Endometrium (tissue), 2 donors: ENCODE data around the gene SPO11.

Experiments
- FAIRE-seq: peaks from 2 replicates; lab custom pipeline; 2012; peaks lifted over from hg19 to GRCh38; lab: Jason Lieb, UNC
- donor health status: control.
- donor health status: control.

Gene SPO11, protein sequence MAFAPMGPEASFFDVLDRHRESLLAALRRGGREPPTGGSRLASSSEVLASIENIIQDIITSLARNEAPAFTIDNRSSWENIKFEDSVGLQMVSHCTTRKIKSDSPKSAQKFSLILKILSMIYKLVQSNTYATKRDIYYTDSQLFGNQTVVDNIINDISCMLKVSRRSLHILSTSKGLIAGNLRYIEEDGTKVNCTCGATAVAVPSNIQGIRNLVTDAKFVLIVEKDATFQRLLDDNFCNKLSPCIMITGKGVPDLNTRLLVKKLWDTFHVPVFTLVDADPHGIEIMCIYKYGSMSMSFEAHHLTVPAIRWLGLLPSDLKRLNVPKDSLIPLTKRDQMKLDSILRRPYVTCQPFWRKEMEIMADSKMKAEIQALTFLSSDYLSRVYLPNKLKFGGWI

DNA sequence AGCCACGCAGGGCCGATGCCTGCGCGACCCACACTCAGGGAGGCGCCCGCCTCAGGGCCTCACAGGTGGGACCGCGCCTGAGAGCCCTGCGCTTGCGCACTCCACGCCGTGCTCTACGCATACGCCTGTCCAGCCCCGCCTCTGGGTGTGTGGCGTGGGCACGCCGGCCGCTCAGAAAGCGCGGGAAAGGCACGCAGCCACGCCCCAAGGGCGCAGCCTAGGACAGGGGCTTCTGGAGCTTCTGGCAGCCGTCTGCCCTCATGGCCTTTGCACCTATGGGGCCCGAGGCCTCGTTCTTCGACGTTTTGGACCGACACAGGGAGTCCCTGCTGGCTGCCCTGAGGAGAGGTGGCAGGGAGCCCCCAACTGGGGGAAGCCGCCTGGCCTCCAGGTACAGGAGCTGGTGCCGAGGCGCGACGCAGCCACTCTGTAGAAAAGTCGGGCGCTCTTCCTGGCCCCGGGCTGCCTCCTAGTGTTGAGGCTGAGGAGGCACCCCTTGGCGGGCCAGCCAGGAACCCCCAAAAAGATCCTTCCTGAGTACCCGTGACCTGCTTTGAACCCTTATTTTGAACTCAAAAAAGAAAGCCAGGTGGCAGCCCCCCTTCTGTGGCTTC, at the start of gene SPO11:
TSS of gene SPO11 (plus strand) at position 196 of the 614 bp plus-strand sequence. CDS start at position 261, 65 bp downstream.
- no peak for FAIRE-seq

DNA sequence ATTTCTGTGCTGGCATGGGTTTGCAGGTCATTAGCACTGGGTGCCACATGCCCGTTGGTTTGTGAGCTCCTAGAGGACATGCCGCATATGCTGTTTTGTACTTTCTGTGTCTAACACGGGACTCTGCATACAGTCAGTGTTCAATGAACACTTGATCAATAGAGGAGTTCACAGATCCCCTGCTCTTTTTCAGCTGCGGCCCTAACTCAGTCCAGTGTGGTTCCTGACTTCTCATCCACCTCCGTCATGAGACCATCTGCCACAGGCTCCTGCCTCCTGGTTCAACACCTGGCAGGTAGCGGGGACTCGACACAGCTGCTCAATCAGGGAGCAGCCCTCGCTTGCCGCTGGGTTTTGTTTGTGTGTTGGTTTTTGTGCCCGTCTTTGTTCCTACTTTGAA, 49.4 kb upstream of the SPO11 start:
- FAIRE-seq, result no peak

DNA sequence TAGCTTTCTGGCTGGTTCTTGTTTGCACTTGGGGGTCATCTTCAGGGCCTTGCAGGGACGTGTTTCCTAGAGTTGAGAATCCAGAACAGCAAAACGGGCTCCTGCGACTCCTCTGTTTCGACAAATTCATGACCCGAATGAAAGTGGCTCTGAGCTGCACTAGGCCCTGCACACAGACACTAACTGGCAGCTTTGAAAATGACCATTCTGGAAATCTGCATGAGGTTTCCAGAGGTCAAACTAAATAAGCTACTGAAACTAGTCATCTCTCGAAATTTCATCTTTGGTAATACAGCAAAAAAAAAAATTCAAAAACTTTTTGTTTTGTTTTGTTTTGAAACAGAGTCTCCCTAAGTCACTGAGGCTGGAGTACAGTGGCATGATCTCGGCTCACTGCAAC, 47.7 kb upstream of the SPO11 start:
- FAIRE-seq, result no peak

DNA sequence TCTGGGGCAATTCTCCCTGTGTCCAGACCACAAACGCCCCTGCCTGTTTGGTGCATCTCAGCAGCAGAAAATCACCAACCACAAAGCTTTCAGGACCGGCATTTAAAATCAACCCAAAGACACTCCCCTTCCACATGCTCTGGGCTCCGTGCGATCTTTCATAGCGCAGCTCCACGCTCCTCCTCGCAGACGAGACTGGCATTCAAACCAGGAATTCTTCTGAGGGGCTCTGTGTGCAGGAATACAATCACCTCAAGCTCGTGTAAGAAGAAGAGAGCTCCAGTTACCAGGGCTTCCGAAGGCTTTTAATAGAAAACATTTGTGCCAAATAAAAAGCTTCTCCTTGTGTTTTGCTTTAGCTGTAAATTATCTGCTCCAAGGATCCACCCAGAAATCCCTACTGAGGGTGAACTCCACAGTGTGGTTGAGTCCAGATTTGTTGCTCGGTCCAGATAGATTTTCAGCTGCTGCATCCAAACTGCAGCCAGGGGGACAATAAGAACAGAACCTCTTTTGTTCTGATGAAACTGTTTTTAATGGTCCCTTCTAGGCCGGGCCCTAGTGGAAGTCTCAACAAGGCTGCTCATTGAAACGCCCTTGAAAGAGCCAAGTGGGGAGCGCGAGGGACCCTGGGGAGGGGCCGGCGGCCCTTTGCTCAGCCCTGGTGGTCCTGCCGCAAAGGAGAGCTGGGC, 46.8 kb upstream of the SPO11 start:
- no peak for FAIRE-seq

DNA sequence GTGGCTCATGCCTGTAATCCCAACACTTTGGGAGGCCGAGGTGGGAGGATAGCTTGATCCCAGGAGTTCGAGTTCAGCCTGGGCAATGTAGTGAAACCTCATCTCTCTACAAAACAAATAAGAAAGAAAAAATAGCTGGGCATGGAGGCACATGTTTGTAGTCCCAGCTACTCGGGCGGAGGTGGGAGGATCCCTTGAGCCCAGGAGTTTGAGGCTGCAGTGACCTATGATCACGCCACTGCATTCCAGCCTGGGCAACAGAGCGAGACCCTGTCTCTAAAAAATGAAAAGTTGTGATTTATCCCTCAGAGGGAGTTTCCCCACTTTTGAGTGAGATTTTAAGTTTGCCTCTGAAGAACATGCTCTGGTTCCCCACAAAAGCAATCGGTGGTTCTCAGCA, 45.7 kb upstream of the SPO11 start:
- no peak for FAIRE-seq

DNA sequence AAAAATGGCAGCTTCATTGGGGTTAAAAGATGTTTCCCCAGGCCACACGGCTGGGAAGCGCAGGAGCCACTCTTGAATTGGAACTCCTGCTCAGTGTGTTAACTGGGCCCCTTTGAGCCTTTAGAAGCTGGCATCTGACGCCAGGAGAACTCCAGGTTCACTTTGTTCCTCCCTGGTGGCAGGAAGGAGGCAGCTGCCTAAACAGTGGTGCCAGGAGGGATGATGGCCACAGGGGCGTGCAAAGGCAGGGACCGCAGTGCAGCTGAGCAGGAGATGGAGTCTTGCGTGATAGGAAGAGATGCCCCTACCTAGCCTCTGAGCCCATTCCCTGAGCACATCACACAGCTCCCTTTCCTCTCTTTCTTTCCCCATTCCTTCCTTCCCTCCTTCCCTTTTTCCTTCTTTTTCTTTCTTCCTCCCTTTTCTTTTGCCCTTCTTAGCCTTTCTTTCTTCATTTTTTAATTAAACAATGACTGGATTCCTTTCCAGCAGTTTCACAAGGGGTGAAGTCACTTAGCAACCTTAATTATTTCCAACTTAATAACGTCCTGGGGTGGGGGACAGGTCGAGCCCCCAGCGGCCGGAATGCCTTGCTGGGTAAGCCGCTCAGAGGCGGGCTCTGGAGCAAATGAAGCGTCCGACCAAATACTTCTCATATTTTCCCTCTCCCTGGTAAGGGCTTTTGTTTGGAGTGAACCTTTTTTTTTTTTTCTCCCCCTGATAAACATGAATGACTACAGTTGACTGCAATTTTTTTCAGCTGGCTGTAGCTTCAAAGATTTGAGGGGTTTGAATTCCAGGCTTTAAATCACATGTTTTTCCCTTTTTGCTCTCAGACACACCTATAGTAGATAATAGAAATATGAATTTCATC, 42.4 kb upstream of the SPO11 start:
- FAIRE-seq, result peak; percentile 12

DNA sequence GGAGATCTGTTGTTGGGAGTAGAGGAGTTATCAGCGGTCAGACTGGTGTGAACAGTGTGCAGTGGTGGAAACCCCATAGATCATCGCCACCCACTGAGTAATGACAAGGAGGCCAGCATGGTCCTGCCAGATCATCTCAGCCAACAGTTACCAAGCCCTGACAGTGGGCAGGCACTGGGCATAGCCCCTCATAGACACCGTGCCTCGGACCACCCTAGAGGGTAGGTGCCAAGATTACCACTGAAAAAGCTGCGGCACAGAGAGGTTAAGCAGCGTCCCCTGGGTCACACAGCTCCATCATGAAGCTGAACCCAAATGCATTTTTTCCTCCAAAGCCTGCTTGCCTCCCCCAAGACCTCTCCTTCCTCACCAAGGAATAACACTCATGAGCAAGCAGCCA, 41.7 kb upstream of the SPO11 start:
- FAIRE-seq, result no peak

DNA sequence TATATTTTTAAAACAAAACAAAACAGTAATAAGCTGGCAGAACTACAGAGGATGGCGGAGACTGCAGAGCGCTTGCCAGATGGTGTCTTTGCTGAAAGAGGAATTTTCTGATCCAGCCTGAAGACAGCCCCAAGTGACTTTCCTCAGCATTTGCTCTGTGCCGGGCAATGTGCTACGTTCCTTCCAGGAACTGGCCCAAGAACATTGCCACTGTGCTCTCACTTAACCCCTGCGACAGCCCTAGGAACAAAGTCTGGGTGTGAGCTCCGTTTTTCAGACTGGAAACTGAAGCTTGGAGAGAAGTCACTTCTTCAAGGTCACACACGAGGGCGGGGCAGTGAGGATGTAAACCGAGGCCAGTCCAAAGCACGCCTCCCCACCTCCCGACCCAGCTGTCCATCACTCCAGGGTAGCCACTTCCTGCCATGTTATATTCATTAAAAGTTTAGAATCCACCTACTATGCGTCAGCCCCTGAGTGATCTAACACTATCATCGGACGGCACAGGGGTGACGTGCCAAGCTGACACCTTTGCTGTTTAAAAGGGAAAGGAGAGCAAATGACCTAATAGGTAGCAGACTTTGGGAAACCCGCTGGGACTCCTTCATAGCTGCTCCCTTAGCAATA, 40.8 kb upstream of the SPO11 start:
- no peak for FAIRE-seq

DNA sequence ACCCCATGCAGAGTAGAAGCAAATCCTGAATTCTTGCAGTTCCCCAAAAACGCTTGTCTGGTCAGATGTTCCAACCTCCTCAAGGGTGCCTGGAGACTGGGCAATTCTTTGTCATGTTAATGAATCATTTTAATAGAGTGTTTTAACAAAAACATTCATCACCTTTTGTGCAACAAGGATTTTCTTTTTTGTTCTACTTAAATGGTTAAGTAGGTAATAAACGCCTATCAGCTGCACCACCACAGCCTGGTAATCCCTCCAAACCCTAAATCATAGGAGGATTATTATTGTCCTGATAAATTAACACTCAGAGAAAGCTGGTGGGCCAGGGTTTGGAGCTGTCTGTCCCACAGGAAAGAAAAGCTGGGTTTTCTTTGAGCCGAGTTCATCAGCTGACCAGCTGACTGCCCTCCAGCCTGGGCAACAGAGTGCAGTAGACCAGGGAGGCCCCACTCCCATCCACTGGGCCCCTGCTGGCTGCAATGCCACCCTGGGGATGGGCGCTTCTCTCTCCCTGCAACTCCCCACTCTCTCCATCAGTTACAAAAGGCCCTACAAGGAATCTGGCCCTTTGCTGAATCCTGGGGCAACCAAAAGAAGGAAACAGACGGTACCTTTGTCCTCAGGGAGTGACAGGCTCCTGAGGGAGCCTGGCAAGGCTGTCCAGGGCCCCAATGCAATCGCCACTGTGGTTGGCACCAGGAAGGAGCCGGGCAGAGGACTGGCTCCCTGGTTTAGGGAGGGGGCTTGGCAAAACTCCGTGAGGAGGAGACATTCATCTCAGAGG, 40.0 kb upstream of the SPO11 start:
- FAIRE-seq, result no peak

DNA sequence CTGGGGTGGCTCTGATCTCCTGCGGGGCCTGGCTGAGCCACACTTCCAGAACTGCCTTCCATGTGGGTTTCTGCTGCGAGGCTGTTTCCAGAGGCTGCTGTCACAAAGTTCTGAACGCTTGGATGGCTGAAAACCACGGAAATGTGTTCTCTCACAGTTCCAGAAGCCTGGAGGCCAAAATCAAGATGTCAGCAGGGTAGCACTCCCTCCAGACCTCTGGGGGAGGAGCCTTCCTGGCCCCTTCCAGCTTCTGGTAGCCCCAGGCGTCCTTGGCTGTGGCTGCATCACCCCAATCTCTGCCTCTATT, 39.5 kb upstream of the SPO11 start:
- FAIRE-seq, result no peak

DNA sequence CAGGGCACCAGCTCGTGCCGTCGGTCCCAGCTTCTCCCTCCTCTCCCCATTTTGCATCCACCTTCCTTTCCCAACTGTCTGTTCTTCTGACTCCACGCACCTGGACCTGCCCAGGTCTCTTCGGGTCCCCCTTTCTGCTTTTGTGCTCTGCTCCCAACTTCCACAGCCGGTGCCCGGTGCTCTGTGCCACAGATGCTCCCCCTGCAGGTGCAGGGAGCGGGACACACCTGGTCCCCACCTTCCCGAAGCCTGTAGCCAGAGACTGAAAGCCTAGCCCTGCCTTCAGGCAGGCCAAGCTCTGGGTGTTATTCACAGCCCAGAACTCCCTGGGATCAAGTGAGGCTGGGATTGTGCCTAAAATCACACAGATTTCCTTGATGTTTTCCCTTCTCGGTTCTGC, 38.6 kb upstream of the SPO11 start:
- FAIRE-seq, result no peak

DNA sequence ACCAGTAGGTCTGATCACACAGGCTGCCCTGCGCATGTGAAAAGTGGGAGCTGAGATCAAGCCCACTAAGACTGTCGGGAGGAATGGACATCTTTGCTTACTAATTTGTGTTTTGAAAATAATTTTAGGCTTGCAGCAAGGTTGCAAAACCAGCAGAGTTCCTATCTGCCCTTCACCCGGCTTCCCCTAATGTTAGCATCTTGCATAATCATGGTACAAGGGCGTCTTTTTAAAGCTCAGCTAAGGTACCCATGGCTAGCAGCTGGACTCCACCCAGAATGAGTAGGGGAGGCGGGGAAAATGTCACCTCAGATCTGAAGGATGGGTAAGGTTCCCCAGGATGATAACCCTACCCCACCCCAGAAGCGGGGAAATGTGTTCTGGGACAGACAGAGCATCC, 37.9 kb upstream of the SPO11 start:
- no peak for FAIRE-seq

DNA sequence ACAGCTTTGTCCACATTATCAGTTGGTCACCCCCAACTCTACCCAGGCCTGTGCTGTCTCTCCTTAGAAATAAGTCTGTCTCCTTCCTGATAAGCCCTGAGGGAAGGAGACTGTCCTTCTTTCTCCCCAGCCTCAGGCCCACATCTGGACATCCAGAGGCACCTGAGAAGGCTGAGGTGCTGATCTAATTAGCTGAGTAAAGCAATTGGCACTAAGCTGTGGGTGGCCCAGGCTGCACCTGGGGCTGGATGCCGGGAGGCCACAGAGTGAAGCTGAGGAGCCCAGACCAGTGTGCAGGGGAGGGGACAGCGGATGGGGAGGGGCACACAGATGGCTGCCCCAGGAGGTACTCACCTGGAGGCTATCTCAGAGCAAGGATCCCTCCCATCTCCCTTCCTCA, 37.0 kb upstream of the SPO11 start:
- FAIRE-seq, result no peak

DNA sequence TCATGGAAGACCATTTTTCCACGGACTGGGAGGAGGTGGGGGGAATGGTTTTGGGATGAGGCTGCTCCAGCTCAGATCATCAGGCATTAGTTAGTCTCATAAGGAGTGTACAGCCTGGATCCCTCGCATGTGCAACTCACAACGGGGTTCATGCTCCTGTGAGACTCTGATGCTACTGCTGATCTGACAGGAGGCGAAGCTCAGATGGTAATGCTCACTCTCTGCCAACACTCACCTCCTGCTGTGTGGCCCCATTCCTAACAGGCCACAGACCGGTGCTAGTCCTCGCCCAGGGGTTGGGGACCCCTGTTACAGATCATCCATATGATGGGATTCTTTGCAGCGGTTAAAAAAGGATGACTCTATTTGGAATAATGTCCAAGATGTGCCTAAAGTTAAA, 35.6 kb upstream of the SPO11 start:
- FAIRE-seq, result no peak

DNA sequence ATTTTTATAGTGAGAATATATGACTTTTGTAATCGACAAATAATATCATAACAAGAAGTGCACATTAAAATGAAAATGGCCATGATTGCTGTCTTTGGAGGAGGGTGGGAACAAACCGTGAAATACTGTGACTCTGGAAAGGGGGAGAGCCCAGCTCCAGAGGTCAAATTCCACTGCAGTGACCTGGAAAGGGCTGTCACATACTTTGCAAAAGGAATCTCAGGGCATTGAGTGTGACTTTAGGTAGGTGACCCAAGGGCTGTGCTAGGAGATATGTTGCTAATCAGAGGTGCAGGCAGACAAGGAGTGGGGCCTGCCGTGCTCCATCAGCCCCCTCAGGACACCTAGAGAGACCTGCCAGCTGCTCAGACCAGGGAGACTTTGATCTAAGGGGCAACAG, 35.1 kb upstream of the SPO11 start:
- no peak for FAIRE-seq

DNA sequence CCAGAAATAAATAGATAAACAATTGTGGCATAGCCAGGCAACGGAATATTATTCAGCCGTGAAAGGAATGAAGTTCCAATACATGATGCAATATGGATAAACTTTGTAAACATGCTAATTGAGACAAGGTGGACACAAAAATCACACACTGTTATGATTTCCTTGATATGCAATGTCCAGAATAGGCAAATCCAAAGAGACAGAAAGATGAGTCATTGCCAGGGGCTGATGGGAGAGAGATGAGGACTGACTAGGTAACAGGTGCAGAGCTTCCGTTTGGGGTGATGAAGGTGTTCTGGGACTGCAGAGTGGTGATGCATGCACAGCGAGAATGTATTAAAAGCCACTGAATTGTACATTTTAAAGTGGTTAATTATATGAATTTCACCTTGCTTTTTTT, 31.1 kb upstream of the SPO11 start:
- no peak for FAIRE-seq

DNA sequence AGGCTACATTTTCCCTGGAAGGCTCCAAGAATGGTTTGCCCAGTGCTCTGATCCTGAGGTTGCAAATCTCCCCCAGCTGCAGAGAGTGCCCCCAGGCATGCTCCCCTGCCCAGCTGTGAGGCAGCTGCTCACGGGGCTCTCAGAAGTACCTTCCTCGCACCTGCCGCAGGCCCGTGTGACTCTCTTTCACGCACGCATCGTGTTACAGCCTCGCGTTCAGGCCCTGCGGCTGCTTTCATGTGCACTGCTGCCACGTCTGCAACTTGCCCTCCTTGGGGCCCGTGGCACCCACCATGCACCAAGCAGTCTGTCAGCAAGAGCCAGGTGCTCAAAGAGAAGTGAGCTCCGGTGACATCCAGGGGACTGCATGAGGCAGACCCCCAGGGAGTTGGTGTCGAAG, 28.6 kb upstream of the SPO11 start:
- no peak for FAIRE-seq

DNA sequence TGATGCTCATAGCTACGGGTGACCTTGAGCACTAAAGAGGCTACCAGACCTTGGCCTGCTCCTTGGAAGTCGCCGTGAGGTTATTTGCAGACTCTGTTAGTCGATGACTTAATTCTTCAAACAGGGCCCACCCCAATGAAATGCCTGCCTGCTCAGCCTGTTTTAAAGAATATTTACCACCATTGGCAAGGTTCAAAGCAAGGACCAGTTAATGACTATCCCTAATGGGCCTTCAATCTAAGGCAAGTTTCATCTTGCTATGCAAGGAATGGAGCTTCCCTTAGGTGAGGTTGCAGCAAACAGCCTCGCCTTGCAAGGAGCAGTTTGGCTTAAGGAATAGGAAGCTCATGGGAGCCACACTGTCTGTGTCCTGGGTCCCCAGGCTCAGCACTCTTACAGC, 22.9 kb upstream of the SPO11 start:
- FAIRE-seq, result no peak

DNA sequence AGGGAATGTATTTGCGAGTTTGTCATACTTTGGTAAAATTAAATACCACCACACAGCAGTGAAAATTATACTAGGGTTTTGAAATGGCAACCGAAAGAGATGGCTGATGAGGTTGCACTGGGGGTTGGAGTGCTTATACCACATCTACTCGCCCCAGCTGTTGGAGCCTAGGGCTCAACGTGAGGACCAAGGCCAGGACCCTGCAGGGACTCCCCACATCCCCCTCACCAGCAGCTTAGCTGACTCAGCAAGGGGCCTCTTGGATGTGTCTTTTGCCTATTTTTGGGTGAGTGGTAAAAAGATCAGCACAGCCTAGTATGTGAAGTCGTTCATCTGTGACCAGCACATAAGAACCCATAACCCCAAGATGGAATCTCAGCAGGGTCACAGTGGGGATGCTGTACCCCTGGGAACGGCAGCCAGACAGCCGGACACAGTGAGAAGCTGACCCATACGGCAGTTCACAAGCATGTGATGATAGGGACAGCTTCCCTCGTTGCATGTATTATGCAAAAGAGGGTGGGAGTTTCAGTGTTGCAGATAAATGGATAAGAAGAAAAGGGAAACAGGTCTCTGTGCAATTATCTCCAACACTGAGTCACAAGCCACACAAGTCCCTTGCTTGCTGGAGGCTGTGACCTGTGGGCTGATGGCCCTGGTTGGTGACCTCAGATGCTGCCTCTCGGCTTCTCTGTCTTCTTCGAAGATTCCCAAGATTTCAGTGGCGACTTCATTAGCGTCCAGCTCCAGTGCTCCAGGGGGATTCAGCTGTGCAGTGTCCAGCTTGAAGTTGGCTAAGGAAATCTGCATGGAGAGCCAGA, 20.9 kb upstream of the SPO11 start:
- FAIRE-seq, result no peak

DNA sequence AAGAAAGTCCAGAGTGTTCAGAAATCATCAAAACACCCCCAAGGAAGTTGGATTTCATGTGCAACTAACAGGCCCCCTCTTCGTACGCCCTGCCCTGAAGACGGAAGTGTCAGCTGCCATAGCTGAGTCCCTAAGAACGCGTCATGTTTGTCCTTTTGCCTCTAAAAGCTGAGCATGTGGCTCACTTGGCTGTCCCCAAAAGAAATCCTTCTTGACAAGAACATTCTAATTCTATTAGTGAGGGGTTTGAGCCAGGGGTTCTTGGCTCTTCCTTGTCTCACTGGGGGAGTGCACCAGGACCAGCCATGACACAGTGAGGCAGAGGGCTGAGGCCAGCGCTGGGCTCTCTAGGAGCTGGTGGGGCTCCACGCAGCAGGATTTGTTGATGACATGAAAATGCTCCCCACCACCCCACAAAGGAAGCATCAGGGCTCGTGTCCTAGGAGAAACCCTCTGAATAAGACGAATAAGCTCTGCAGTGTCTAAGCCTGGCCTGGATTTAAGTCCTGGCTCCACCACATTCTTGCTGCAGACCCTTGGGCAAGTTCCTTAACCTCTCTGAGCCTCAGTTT, 20.0 kb upstream of the SPO11 start:
- no peak for FAIRE-seq
